ENCODE results near the gene COA4.

- TF ChIP-seq CTCF (IDR thresholded peaks at IDR 0.05) (no peak), USF1 (CRISPR knock-in tag; IDR thresholded peaks at IDR 0.05) (no peak), NFE2L1 (CRISPR knock-in tag; IDR thresholded peaks at IDR 0.05) (no peak), SP1 (CRISPR knock-in tag; conservative IDR thresholded peaks at IDR 0.05) (no peak), E2F4 (CRISPR knock-in tag; IDR thresholded peaks at IDR 0.05; ENCODE audit: borderline replicate concordance, low read depth) (no peak), MYBL2 (CRISPR knock-in tag; IDR thresholded peaks at IDR 0.05) (no peak), KAT7 (CRISPR knock-in tag; IDR thresholded peaks at IDR 0.05; ENCODE audit: borderline replicate concordance) (no peak), NR2C2 (CRISPR knock-in tag; IDR thresholded peaks at IDR 0.05) (no peak), NR3C1 (CRISPR knock-in tag; conservative IDR thresholded peaks at IDR 0.05; ENCODE audit: low read depth) (no peak)
Measured at GRCh38 chr11:73870261-73870660, 6.4 kb downstream of the COA4 start.
